ENCODE data around the gene TPST1.

TPST1 gene

DNA sequence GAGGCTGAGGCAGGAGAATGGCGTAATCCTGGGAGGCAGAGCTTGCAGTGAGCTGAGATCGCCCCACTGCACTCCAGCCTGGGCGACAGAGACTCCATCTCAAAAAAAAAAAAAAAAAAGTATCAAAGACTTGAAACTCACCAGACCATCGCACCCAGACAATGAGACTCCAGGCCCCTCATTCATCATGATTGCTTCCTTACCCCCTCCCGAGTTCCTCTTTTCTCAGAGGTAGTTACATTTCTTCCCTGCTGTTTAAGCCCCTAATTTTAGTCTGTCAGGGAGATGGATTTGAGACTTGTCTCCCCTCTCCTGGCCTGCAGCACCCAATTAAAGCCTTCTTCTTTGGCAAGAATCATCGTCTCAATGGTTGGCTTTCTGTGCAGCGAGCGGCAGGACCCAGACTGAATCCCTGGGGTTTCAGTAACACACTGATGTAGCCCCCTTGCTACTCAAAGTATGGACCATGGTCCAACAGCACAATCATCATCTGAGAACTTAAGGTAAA, 19.4 kb upstream of the TPST1 start:
- DNase-seq, result no peak
- Histone ChIP-seq H3K4me3 (ENCODE audit: low read depth, low read length) (no peak overlapping the region), H3K27me3 (ENCODE audit: insufficient read depth, low read depth, severe bottlenecking) (no peaks in the 10 kb centered on the region), H3K27ac (no peak overlapping the region), H3K9me3 (ENCODE audit: severe bottlenecking) (no peaks in the 10 kb centered on the region), H3K36me3 (no peaks in the 10 kb centered on the region)
- TF ChIP-seq, protein P1, sequence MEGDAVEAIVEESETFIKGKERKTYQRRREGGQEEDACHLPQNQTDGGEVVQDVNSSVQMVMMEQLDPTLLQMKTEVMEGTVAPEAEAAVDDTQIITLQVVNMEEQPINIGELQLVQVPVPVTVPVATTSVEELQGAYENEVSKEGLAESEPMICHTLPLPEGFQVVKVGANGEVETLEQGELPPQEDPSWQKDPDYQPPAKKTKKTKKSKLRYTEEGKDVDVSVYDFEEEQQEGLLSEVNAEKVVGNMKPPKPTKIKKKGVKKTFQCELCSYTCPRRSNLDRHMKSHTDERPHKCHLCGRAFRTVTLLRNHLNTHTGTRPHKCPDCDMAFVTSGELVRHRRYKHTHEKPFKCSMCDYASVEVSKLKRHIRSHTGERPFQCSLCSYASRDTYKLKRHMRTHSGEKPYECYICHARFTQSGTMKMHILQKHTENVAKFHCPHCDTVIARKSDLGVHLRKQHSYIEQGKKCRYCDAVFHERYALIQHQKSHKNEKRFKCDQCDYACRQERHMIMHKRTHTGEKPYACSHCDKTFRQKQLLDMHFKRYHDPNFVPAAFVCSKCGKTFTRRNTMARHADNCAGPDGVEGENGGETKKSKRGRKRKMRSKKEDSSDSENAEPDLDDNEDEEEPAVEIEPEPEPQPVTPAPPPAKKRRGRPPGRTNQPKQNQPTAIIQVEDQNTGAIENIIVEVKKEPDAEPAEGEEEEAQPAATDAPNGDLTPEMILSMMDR (IDR thresholded peaks at IDR 0.05; ENCODE audit: low read depth, low read length), result no peak

GRCh38 chr7:66186991-66187390, 18.1 kb upstream of the TPST1 start:
- no peak for DNase-seq
- Histone ChIP-seq H3K27me3 (ENCODE audit: insufficient read depth, low read depth, severe bottlenecking) (no peaks in the 10 kb centered on the region), H3K27ac (no peak overlapping the region), H3K4me3 (ENCODE audit: low read depth, low read length) (no peak overlapping the region), H3K36me3 (no peaks in the 10 kb centered on the region), H3K9me3 (ENCODE audit: severe bottlenecking) (no peaks in the 10 kb centered on the region)
- TF ChIP-seq, protein P1 (IDR thresholded peaks at IDR 0.05; ENCODE audit: low read depth, low read length), result no peak

GRCh38 chr7:66187905-66188304, 17.2 kb upstream of the TPST1 start:
- TF ChIP-seq, protein P1 (IDR thresholded peaks at IDR 0.05; ENCODE audit: low read depth, low read length), result no peak
- H3K27ac ChIP-seq, result no peak overlapping the region
- no peaks in the 10 kb centered on the region for H3K27me3 ChIP-seq (ENCODE audit: insufficient read depth, low read depth, severe bottlenecking)
- no peak for DNase-seq
- no peaks in the 10 kb centered on the region for H3K9me3 ChIP-seq (ENCODE audit: severe bottlenecking)
- no peak overlapping the region for H3K4me3 ChIP-seq (ENCODE audit: low read depth, low read length)
- no peaks in the 10 kb centered on the region for H3K36me3 ChIP-seq

DNA sequence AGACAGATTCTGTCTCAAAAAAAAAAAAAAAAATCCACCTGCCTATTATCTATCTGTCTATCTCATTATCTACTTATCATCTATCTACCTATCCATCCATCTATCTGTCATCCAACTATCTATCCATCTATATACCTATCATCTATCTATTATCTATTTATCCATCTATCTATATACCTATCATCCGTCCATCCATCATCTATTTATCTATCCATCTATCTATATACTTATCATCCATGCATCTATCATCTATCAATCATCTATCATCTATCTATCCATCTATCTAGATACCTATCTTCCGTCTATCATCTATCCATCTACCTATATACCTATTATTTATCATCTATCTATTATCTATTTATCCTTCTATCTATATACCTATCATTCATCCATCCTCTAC, 16.5 kb upstream of the TPST1 start:
- DNase-seq, result no peak
- no peak overlapping the region for H3K27ac ChIP-seq
- no peaks in the 10 kb centered on the region for H3K9me3 ChIP-seq (ENCODE audit: severe bottlenecking)
- no peak overlapping the region for H3K4me3 ChIP-seq (ENCODE audit: low read depth, low read length)
- no peaks in the 10 kb centered on the region for H3K36me3 ChIP-seq
- TF ChIP-seq, protein P1 (IDR thresholded peaks at IDR 0.05; ENCODE audit: low read depth, low read length), result no peak
- no peaks in the 10 kb centered on the region for H3K27me3 ChIP-seq (ENCODE audit: insufficient read depth, low read depth, severe bottlenecking)

DNA sequence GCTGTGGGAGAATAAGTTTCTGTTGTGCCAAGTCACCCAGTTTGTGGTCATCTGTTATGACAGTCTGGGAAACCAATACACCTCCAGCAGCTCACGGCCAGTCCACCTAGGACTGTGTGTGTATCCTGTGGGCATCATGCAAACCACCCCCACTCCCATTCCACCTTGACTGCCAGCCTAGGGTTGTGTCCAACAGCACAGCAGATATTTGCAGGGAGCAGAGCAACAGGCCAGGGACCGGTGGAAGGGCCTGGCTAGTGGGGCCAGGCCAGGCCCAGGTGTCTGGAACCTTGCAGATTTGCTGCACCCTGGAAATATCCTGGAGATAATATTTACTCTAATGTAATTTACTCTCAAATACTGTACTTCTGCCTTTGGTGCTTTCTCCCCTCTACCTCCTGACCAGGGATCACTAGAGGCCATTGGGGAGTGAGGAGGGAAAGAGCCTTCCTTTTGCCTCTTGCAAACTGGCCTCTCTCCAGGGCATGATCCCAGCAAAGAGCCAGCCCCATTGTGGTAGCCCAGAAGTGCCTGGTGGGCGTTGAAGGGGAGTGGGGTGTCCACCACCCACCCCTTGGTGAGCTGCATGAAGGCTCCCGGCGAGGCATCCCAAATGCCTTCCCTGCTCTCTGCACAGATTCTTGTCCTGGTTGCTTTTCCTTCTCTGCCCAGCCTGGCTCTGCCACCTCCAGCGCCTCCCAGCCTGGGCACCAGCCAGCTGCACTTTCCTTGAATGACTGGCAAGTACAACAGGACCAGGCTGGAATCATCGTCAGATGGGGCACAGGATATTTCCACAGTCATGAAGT, 15.2 kb upstream of the TPST1 start:
- H3K27ac ChIP-seq, result no peak overlapping the region
- no peaks in the 10 kb centered on the region for H3K27me3 ChIP-seq (ENCODE audit: insufficient read depth, low read depth, severe bottlenecking)
- H3K9me3 ChIP-seq (ENCODE audit: severe bottlenecking), result no peaks in the 10 kb centered on the region
- no peaks in the 10 kb centered on the region for H3K36me3 ChIP-seq
- no peak for DNase-seq
- H3K4me3 ChIP-seq (ENCODE audit: low read depth, low read length), result no peak overlapping the region
- TF ChIP-seq, protein P1 (IDR thresholded peaks at IDR 0.05; ENCODE audit: low read depth, low read length), result no peak

DNA sequence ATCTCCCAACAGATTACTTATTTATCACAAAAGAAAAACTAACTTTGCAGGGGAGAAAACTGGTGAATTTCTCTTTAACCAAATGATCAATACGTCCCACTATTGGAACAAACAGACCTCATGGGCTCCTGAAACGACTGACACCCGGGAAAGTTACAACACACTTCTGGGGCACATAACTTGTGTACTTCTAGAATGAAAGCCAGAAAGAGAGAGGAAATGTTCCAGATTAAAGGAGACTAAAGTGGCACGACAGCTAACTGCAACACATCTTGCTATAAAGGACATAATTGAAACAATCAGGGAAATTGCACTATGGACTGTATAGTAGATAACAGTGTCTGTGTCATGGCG, 14.7 kb upstream of the TPST1 start:
- H3K36me3 ChIP-seq, result no peaks in the 10 kb centered on the region
- DNase-seq, result no peak
- no peaks in the 10 kb centered on the region for H3K27me3 ChIP-seq (ENCODE audit: insufficient read depth, low read depth, severe bottlenecking)
- no peak overlapping the region for H3K27ac ChIP-seq
- no peaks in the 10 kb centered on the region for H3K9me3 ChIP-seq (ENCODE audit: severe bottlenecking)
- TF ChIP-seq, protein P1 (IDR thresholded peaks at IDR 0.05; ENCODE audit: low read depth, low read length), result no peak
- H3K4me3 ChIP-seq (ENCODE audit: low read depth, low read length), result no peak overlapping the region
